HepG2 (cell line): Measurements from ENCODE around the gene DLG2. TPM values are rescaled to one million over a fixed set of nuclear protein-coding genes. Genes with fewer than 3 reads are reported as not detected.

Source experiments
- HNRNPUL1 ChIP-seq: fragments of 200-400 bp; formaldehyde crosslinking; IDR thresholded peaks from 2 replicates; pipeline ENCODE4 v1.6.1; 2017; ENCODE audit warnings: low read depth, mild to moderate bottlenecking, low read length, moderate library complexity
- KDM4B ChIP-seq: sonication (generic); formaldehyde crosslinking; IDR thresholded peaks from 2 replicates; pipeline ENCODE4 v1.4.0; 2020; ENCODE audit warnings: missing genetic modification reagents
- PHF21A ChIP-seq: sonication (generic); formaldehyde crosslinking; IDR thresholded peaks from 2 replicates; pipeline ENCODE4 v1.5.0; 2020; ENCODE audit warnings: mild to moderate bottlenecking, missing genetic modification reagents
- RBFOX2 ChIP-seq: fragments of 200-400 bp; formaldehyde crosslinking; IDR thresholded peaks from 2 replicates; pipeline ENCODE4 v1.6.1; 2017; ENCODE audit warnings: low read depth, mild to moderate bottlenecking, low read length
- TEAD3 ChIP-seq: optimal IDR thresholded peaks from 2 replicates; pipeline ENCODE3; 2016; ENCODE audit warnings: borderline replicate concordance
- ZKSCAN8 ChIP-seq: IDR thresholded peaks from 2 replicates; pipeline ENCODE4 v1.6.1; 2016; ENCODE audit warnings: borderline replicate concordance, missing genetic modification reagents, missing compliant biosample characterization
- ZNF75D ChIP-seq: sonication (generic); formaldehyde crosslinking; IDR thresholded peaks from 2 replicates; pipeline ENCODE4 v1.8.1; 2023; ENCODE audit warnings: missing genetic modification reagents, mild to moderate bottlenecking, borderline replicate concordance
- polyA plus RNA-seq, 8 experiments: library from polyadenylated mRNA; depleted of rRNA in 3 of 8; stranded (reverse) in 7 of 8; unstranded in 1 of 8; fragments of >200 nt; fragmentation: Illumina TruSeq in 4 of 8; extraction: Trizol in 4 of 8; gene quantifications; 2 replicates each; pipeline versions ENCODE4 v1.2.1 to v1.2.3, GENCODE V29; 2011 to 2016; ENCODE audit warnings: low read depth in 4 of 8, missing spikeins in 1 of 8, mixed read lengths in 1 of 8; ENCODE audit not compliant: insufficient read depth in 1 of 8
- total RNA-seq, 5 experiments: library from RNA; depleted of rRNA; stranded (reverse); fragments of >200 nt; fragmentation: Illumina TruSeq; extraction: Trizol; gene quantifications; 2 replicates each; pipeline ENCODE4 v1.2.3, GENCODE V29; 2016; ENCODE audit warnings: low read depth in 1 of 5
- TF ChIP-seq, protein P1 (sequence below): sonication (generic); formaldehyde crosslinking; IDR thresholded peaks from 2 replicates; pipeline ENCODE4 v1.4.0; 2020; ENCODE audit warnings: missing genetic modification reagents, mild to moderate bottlenecking, borderline replicate concordance
- TF ChIP-seq, protein P2 (sequence below), 2 experiments: sonication (generic) in 1 of 2; formaldehyde crosslinking in 1 of 2; IDR thresholded peaks; 2 replicates each; pipeline versions ENCODE4 v1.4.0 to v1.6.1; 2018 to 2020; ENCODE audit warnings: missing genetic modification reagents in 2 of 2, borderline replicate concordance in 1 of 2, low read depth in 1 of 2, mild to moderate bottlenecking in 1 of 2, missing biosample characterization in 1 of 2
- TF ChIP-seq, protein P3 (sequence below): IDR thresholded peaks from 2 replicates; pipeline ENCODE4 v1.6.1; 2016
- TF ChIP-seq, protein P4 (sequence below): IDR thresholded peaks from 2 replicates; pipeline ENCODE4 v1.4.0; 2020; ENCODE audit warnings: mild to moderate bottlenecking, missing genetic modification reagents
- TF ChIP-seq, protein P5 (sequence below): sonication (generic); formaldehyde crosslinking; IDR thresholded peaks from 2 replicates; pipeline ENCODE4 v1.4.0; 2020; ENCODE audit warnings: missing genetic modification reagents, borderline replicate concordance

The DLG2 gene
- total and polyA plus RNA-seq, 2 of the 13 experiments (the other 11 are each of a cell fraction or from before 2014, with no cell fraction given) = 0.46 to 1.0 TPM

DNA sequence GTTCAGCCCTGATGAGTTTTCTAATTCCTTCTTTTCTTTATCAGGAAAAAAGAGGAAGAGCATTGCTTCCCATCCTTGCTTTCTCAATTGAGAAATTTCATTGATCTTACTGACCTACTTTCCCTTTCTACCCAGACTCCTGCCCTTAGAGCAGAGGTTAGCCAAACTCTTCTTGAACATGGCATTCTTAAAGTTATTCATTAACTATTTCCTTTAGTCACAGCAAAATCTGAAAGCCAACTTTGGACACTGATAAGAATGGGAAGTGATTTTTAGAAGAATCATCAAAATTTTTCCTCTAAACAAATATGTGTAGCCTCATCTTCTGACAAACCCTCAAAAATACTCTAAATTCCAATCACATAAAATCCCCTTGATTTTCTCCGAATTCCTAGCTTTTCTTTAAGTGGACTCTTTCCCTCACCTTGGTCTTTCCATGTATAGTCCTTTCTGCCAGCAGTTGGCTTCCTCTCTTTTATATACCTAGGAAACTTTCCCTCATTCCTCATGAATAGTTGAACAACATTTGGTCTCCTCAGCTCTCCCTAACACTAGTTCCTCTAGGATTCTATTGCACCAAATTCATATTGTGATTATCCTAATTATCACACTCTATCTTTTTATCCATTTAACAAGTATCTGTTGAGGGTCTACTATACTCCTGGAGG lies 1774.2 kb downstream of the DLG2 start (continued):
- TF ChIP-seq, protein P1, sequence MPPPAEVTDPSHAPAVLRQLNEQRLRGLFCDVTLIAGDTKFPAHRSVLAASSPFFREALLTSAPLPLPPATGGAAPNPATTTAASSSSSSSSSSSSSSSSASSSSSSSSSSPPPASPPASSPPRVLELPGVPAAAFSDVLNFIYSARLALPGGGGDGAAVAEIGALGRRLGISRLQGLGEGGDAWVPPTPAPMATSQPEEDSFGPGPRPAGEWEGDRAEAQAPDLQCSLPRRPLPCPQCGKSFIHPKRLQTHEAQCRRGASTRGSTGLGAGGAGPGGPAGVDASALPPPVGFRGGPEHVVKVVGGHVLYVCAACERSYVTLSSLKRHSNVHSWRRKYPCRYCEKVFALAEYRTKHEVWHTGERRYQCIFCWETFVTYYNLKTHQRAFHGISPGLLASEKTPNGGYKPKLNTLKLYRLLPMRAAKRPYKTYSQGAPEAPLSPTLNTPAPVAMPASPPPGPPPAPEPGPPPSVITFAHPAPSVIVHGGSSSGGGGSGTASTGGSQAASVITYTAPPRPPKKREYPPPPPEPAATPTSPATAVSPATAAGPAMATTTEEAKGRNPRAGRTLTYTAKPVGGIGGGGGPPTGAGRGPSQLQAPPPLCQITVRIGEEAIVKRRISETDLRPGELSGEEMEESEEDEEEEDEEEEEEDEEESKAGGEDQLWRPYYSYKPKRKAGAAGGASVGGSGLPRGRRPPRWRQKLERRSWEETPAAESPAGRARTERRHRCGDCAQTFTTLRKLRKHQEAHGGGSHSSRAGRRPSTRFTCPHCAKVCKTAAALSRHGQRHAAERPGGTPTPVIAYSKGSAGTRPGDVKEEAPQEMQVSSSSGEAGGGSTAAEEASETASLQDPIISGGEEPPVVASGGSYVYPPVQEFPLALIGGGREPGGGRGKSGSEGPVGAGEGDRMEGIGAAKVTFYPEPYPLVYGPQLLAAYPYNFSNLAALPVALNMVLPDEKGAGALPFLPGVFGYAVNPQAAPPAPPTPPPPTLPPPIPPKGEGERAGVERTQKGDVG (CRISPR knock-in tag) = no peak
- peak; percentile 63 for TF ChIP-seq PHF21A (CRISPR knock-in tag)
- TF ChIP-seq, protein P2, sequence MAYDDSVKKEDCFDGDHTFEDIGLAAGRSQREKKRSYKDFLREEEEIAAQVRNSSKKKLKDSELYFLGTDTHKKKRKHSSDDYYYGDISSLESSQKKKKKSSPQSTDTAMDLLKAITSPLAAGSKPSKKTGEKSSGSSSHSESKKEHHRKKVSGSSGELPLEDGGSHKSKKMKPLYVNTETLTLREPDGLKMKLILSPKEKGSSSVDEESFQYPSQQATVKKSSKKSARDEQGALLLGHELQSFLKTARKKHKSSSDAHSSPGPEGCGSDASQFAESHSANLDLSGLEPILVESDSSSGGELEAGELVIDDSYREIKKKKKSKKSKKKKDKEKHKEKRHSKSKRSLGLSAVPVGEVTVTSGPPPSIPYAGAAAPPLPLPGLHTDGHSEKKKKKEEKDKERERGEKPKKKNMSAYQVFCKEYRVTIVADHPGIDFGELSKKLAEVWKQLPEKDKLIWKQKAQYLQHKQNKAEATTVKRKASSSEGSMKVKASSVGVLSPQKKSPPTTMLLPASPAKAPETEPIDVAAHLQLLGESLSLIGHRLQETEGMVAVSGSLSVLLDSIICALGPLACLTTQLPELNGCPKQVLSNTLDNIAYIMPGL (CRISPR knock-in tag; IDR thresholded peaks at IDR 0.05; ENCODE audit: borderline replicate concordance in 1 of 2, low read depth in 1 of 2) = no peak
- TF ChIP-seq HNRNPUL1 = peak; percentile 75; the same call in 1 of the 2 replicates
- no peak for TF ChIP-seq KDM4B
- no peak for TF ChIP-seq ZNF75D (CRISPR knock-in tag)
- TF ChIP-seq, protein P3, sequence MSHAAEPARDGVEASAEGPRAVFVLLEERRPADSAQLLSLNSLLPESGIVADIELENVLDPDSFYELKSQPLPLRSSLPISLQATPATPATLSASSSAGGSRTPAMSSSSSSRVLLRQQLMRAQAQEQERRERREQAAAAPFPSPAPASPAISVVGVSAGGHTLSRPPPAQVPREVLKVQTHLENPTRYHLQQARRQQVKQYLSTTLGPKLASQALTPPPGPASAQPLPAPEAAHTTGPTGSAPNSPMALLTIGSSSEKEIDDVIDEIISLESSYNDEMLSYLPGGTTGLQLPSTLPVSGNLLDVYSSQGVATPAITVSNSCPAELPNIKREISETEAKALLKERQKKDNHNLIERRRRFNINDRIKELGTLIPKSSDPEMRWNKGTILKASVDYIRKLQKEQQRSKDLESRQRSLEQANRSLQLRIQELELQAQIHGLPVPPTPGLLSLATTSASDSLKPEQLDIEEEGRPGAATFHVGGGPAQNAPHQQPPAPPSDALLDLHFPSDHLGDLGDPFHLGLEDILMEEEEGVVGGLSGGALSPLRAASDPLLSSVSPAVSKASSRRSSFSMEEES = no peak
- TF ChIP-seq, protein P4, sequence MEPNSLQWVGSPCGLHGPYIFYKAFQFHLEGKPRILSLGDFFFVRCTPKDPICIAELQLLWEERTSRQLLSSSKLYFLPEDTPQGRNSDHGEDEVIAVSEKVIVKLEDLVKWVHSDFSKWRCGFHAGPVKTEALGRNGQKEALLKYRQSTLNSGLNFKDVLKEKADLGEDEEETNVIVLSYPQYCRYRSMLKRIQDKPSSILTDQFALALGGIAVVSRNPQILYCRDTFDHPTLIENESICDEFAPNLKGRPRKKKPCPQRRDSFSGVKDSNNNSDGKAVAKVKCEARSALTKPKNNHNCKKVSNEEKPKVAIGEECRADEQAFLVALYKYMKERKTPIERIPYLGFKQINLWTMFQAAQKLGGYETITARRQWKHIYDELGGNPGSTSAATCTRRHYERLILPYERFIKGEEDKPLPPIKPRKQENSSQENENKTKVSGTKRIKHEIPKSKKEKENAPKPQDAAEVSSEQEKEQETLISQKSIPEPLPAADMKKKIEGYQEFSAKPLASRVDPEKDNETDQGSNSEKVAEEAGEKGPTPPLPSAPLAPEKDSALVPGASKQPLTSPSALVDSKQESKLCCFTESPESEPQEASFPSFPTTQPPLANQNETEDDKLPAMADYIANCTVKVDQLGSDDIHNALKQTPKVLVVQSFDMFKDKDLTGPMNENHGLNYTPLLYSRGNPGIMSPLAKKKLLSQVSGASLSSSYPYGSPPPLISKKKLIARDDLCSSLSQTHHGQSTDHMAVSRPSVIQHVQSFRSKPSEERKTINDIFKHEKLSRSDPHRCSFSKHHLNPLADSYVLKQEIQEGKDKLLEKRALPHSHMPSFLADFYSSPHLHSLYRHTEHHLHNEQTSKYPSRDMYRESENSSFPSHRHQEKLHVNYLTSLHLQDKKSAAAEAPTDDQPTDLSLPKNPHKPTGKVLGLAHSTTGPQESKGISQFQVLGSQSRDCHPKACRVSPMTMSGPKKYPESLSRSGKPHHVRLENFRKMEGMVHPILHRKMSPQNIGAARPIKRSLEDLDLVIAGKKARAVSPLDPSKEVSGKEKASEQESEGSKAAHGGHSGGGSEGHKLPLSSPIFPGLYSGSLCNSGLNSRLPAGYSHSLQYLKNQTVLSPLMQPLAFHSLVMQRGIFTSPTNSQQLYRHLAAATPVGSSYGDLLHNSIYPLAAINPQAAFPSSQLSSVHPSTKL = peak; percentile 97
- TF ChIP-seq RBFOX2 = no peak
- peak; percentile 77 for TF ChIP-seq TEAD3 (CRISPR knock-in tag)
- TF ChIP-seq, protein P5, sequence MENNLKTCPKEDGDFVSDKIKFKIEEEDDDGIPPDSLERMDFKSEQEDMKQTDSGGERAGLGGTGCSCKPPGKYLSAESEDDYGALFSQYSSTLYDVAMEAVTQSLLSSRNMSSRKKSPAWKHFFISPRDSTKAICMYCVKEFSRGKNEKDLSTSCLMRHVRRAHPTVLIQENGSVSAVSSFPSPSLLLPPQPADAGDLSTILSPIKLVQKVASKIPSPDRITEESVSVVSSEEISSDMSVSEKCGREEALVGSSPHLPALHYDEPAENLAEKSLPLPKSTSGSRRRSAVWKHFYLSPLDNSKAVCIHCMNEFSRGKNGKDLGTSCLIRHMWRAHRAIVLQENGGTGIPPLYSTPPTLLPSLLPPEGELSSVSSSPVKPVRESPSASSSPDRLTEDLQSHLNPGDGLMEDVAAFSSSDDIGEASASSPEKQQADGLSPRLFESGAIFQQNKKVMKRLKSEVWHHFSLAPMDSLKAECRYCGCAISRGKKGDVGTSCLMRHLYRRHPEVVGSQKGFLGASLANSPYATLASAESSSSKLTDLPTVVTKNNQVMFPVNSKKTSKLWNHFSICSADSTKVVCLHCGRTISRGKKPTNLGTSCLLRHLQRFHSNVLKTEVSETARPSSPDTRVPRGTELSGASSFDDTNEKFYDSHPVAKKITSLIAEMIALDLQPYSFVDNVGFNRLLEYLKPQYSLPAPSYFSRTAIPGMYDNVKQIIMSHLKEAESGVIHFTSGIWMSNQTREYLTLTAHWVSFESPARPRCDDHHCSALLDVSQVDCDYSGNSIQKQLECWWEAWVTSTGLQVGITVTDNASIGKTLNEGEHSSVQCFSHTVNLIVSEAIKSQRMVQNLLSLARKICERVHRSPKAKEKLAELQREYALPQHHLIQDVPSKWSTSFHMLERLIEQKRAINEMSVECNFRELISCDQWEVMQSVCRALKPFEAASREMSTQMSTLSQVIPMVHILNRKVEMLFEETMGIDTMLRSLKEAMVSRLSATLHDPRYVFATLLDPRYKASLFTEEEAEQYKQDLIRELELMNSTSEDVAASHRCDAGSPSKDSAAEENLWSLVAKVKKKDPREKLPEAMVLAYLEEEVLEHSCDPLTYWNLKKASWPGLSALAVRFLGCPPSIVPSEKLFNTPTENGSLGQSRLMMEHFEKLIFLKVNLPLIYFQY (CRISPR knock-in tag) = no peak
- no peak; the same call in 1 of the 2 replicates for TF ChIP-seq ZKSCAN8 (CRISPR knock-in tag)
